ENCODE measurements around the gene ANKZF1.

GRCh38 chr2:219182331-219183150 lies 47.1 kb upstream of the ANKZF1 start:
- TF ChIP-seq POLR2AphosphoS5 (IDR thresholded peaks at IDR 0.05; ENCODE audit: low read depth, low read length) (no peak), CTCF (IDR thresholded peaks at IDR 0.05) (no peak), RAD21 (IDR thresholded peaks at IDR 0.05; ENCODE audit: low read length) (no peak), ZBTB33 (IDR thresholded peaks at IDR 0.05; ENCODE audit: borderline replicate concordance, low read depth) (no peak), YY1 (IDR thresholded peaks at IDR 0.05; ENCODE audit: low read depth) (no peak), TAF1 (IDR thresholded peaks at IDR 0.05; ENCODE audit: borderline replicate concordance, low read depth, low read length) (no peak), EZH2phosphoT487 (IDR thresholded peaks at IDR 0.05; ENCODE audit: borderline replicate concordance, low read depth) (no peak), PBX3 (IDR thresholded peaks at IDR 0.05) (no peak), USF2 (IDR thresholded peaks at IDR 0.05; ENCODE audit: borderline replicate concordance, low read depth, low read length) (no peak), REST (IDR thresholded peaks at IDR 0.05; ENCODE audit: low read depth, low read length) (no peak), ELF1 (IDR thresholded peaks at IDR 0.05) (no peak), SMC3 (IDR thresholded peaks at IDR 0.05; ENCODE audit: low read depth, low read length) (no peak), RFX5 (IDR thresholded peaks at IDR 0.05; ENCODE audit: low read length) (no peak)

All from SK-N-SH (cell line).